Psoas muscle (tissue), 8 donors: ENCODE data around the gene KLK8. TPM values are rescaled to one million over a fixed set of nuclear protein-coding genes. Genes with fewer than 3 reads are reported as not detected.

Source experiments
- ATAC-seq, 4 donors: fragments of 200-7000 bp; cut with Tn5 transposase; one replicate each; pipeline ENCODE4 v1.9.1; 2020; ENCODE audit warnings: moderate library complexity in 3 of 4, mild to moderate bottlenecking in 2 of 4
- DNase-seq, 2 donors: peaks; one replicate each; pipeline ENCODE4 v3.0.0-alpha.2; 2020
- H3K27ac ChIP-seq: fragments of 200-600 bp; one replicate; pipeline ENCODE4 v1.8.0; 2022
- H3K27me3 ChIP-seq, 3 donors: fragments of 200-600 bp in 1 of 3; one replicate each; pipeline versions ENCODE4 v1.6.1 to v1.8.0; 2013 to 2022; ENCODE audit warnings: low read length in 2 of 3, mild to moderate bottlenecking in 2 of 3, moderate library complexity in 1 of 3; ENCODE audit not compliant: insufficient read depth in 3 of 3
- H3K36me3 ChIP-seq, 2 donors: fragments of 200-600 bp in 1 of 2; one replicate each; pipeline versions ENCODE4 v1.6.1 to v1.8.0; 2013 to 2022; ENCODE audit warnings: low read depth in 1 of 2, mild to moderate bottlenecking in 1 of 2, moderate library complexity in 1 of 2; ENCODE audit not compliant: insufficient read depth in 1 of 2
- H3K4me1 ChIP-seq: fragments of 200-600 bp; one replicate; pipeline ENCODE4 v1.8.0; 2022
- H3K4me3 ChIP-seq: fragments of 200-600 bp; one replicate; pipeline ENCODE4 v1.8.0; 2022; ENCODE audit warnings: mild to moderate bottlenecking
- H3K9me3 ChIP-seq: fragments of 200-600 bp; one replicate; pipeline ENCODE4 v1.8.0; 2022
- WGBS, 3 donors: extraction: QIAGEN DNeasy Blood & Tissue Kit; methylation state at CpG; one replicate each; pipeline versions ENCODE4 v1.1.6 to v1.1.7; 2013; 5-methylcytosine and 5-hydroxymethylcytosine counted together
- intact Hi-C, 2 donors: fragments of 100-400 bp; cut with DNase I; formaldehyde crosslinking; loops; one replicate each; pipeline versions ENCODE4 v1.11.0 to v1.14.2; 2022
- polyA plus RNA-seq, 3 donors: library from polyadenylated mRNA; stranded (reverse); fragments of 200-250 nt; gene quantifications; one replicate each; pipeline ENCODE4 v1.2.3, GENCODE V29; 2013
- total RNA-seq, 4 donors: library from RNA; stranded (reverse); fragmentation: NEBNext Ultra II Directional in 2 of 4; extraction: Animal tissue kit (Norgen Biotek cat#: 25700) in 2 of 4; gene quantifications; one replicate each; pipeline versions ENCODE4 v1.2.1 to v1.2.4, GENCODE V29; 2021 to 2023
- TF ChIP-seq, protein P1 (sequence below): fragments of 200-600 bp; IDR thresholded peaks from one replicate; pipeline ENCODE4 v1.8.0; 2022; ENCODE audit warnings: antibody characterized with exemption
- donor health status: healthy with polysubstance abuse.
- donor health status: DM: no; HTN: no; CAD: no; lungs with moderate emphysema.
- donor health status: Bipolar disorder and iron deficiency.
- donor health status: healthy.
- donor health status: DM: yes; HTN: yes; CAD: no.
- donor health status: DM: no; HTN: no; CAD: no.
- donor health status: DM: no; HTN: no; CAD: no.
- donor health status: DM: yes; HTN: yes; CAD: no.

Gene KLK8
- total and polyA plus RNA-seq, 7 donors, result 0.09 to 0.76 TPM; not detected in 5

DNA sequence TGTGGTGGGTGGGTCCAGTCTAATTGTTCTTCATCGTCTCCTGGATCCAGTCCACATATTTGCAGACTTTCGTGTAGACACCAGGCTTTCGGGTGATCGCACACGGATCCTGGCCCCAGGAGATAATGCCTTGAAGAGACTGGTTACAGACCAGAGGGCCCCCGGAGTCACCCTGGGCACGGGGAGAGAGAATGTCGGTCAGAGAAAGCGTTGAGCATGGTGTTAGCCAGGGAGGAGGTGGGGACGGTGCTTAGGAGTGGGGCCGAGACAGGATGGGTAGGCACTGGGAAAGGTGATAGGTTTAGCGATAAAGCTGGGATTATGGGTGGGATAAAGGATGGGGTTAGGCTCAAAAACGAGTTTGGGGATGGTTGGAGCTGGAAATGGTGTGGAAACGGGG lies 21.1 kb upstream of the KLK8 start:
- DNase-seq, result peak in 1 of 2 donors; percentile 23
- intact Hi-C loops, result loop anchor here in 1 of 2 donors (5.0 kb wide), 1 partner anchor 75 kb away; no protein-coding TSS in a partner anchor
- no peak overlapping the region for H3K4me3 ChIP-seq

GRCh38 chr19:51020988-51021651 lies 19.7 kb upstream of the KLK8 start:
- H3K27me3 ChIP-seq, result peaks cover 0 to 46% (median 9%) of the 10 kb centered on the region in 3 donors
- WGBS, 3 donors, result 24 to 33% (median 31%) methylated on average over 7 of the region's 7 CpGs
- TF ChIP-seq, protein P1, sequence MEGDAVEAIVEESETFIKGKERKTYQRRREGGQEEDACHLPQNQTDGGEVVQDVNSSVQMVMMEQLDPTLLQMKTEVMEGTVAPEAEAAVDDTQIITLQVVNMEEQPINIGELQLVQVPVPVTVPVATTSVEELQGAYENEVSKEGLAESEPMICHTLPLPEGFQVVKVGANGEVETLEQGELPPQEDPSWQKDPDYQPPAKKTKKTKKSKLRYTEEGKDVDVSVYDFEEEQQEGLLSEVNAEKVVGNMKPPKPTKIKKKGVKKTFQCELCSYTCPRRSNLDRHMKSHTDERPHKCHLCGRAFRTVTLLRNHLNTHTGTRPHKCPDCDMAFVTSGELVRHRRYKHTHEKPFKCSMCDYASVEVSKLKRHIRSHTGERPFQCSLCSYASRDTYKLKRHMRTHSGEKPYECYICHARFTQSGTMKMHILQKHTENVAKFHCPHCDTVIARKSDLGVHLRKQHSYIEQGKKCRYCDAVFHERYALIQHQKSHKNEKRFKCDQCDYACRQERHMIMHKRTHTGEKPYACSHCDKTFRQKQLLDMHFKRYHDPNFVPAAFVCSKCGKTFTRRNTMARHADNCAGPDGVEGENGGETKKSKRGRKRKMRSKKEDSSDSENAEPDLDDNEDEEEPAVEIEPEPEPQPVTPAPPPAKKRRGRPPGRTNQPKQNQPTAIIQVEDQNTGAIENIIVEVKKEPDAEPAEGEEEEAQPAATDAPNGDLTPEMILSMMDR, result peak; percentile 42

More for the DNA sequence above, 21.1 kb upstream of the KLK8 start:
- H3K36me3 ChIP-seq, result no peaks in the 10 kb centered on the region
- no peak for ATAC-seq
- H3K9me3 ChIP-seq, result no peaks in the 10 kb centered on the region
- no peak overlapping the region for H3K27ac ChIP-seq
- H3K27me3 ChIP-seq, result peaks cover 0 to 45% (median 2%) of the 10 kb centered on the region in 3 donors
- H3K4me1 ChIP-seq, result no peaks in the 10 kb centered on the region
- 53 to 62% (median 60%) methylated on average over 14 of the region's 14 CpGs for WGBS, 3 donors
- TF ChIP-seq, protein P1, result no peak

DNA sequence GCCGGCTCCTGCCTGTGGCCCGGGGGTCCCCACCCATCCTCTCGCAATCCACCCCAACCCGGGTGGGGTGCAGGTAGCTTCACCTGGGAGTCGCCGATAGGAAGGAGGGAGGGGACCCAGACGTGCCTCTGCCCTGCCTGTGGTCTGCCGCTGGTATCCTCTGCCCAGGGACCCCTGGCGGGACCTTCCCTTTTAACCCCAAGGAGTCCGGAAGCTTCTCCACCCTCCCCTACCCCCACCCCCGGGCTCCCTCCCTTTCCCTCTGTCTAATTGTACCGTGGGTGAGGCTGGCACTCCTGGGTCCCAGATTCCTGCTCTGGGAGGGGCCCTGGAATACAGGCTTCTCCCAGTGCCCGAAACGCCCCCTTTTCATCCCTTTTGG lies 18.1 kb upstream of the KLK8 start, which contains the start of gene KLK10:
Gene KLK10, minus strand, starts transcription at position 166 of the 382 bp plus-strand sequence. CDS start 579 bp downstream, outside the sequence.
- peaks cover 0 to 58% (median 9%) of the 10 kb centered on the region in 3 donors for H3K27me3 ChIP-seq
- H3K9me3 ChIP-seq, result no peaks in the 10 kb centered on the region
- peak within 1 kb of the TSS; percentile 49 for H3K4me3 ChIP-seq
- H3K4me1 ChIP-seq, result no peaks in the 10 kb centered on the region
- WGBS, 3 donors, result 2 to 9% (median 2%) methylated on average over 10 to 14 of the region's 14 CpGs
- no peak for DNase-seq
- intact Hi-C loops, result no loop called here
- no peaks in the 10 kb centered on the region for H3K36me3 ChIP-seq
- TF ChIP-seq, protein P1, result no peak
- no peak within 1 kb of the TSS for H3K27ac ChIP-seq
- ATAC-seq, result no peak

More at GRCh38 chr19:51020988-51021651, 19.7 kb upstream of the KLK8 start:
- intact Hi-C loops, result loop anchor here in 1 of 2 donors (5.0 kb wide), 1 partner anchor 76 kb away; no protein-coding TSS in a partner anchor
- ATAC-seq, result no peak
- H3K27ac ChIP-seq, result no peak overlapping the region
- H3K36me3 ChIP-seq, result no peaks in the 10 kb centered on the region
- H3K4me1 ChIP-seq, result no peaks in the 10 kb centered on the region
- peak in 1 of 2 donors; percentile 0 for DNase-seq
- H3K9me3 ChIP-seq, result no peaks in the 10 kb centered on the region
- H3K4me3 ChIP-seq, result no peak overlapping the region

GRCh38 chr19:51018745-51019543 lies 17.5 kb upstream of the KLK8 start:
- Histone ChIP-seq H3K9me3 (no peaks in the 10 kb centered on the region), H3K27ac (no peak overlapping the region), H3K4me3 (peak overlapping the region; percentile 49), H3K36me3 (no peaks in the 10 kb centered on the region), H3K4me1 (no peaks in the 10 kb centered on the region), H3K27me3 (peaks cover 0 to 59% (median 9%) of the 10 kb centered on the region in 3 donors)
- intact Hi-C loops, result no loop called here
- DNase-seq (no peak), ATAC-seq (no peak)
- 2 to 3% (median 2%) methylated on average over 48 to 68 of the region's 68 CpGs for WGBS, 3 donors
- TF ChIP-seq, protein P1, result no peak
